ENCODE results near the gene LCN15. TPM values are rescaled to one million over a fixed set of nuclear protein-coding genes. Genes with fewer than 3 reads are reported as not detected.

Gene LCN15
- total and polyA plus RNA-seq, 10 of the 15 experiments (the other 5 are each of a cell fraction or from before 2014, with no cell fraction given) = 0.37 to 0.50 TPM; not detected in 8

DNA sequence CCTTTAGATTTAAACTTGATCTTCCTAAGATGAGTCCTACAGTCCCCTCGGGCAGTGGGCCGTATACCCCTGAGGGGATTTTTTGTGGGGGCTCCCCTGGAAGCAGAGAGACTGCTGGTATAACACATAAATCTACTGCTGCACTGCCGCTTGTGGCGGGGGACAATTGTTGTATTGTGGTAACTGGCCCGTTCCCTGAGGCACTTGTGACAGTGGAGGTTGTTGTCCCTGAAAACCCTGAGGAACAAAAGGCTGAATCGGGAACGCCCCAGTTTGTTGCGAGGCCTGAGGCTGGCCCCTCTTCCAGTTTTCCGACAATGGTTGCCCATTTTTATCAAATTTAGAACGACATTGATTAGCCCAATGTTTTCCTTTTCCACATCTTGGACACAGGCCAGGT is 22.1 kb upstream of the LCN15 start (continued):
- TF ChIP-seq E4F1 (IDR thresholded peaks at IDR 0.05; ENCODE audit: borderline replicate concordance, partially characterized antibody) (no peak), TARDBP (IDR thresholded peaks at IDR 0.05; ENCODE audit: borderline replicate concordance) (no peak), POU2F2 (IDR thresholded peaks at IDR 0.05; ENCODE audit: borderline replicate concordance, low read depth, low read length) (no peak), BCL11A (IDR thresholded peaks at IDR 0.05; ENCODE audit: low read depth, low read length) (no peak), EZH2 (IDR thresholded peaks at IDR 0.05; ENCODE audit: borderline replicate concordance, control insufficient read depth, low read depth, low read length) (no peak), ZSCAN29 (IDR thresholded peaks at IDR 0.05) (no peak), SMAD1 (IDR thresholded peaks at IDR 0.05; ENCODE audit: low read depth, partially characterized antibody) (no peak), SRF (IDR thresholded peaks at IDR 0.05; ENCODE audit: low read depth in 2 of 2, low read length in 2 of 2) (no peak), IRF4 (IDR thresholded peaks at IDR 0.05; ENCODE audit: low read depth, low read length) (no peak)
- TF ChIP-seq, protein P1, sequence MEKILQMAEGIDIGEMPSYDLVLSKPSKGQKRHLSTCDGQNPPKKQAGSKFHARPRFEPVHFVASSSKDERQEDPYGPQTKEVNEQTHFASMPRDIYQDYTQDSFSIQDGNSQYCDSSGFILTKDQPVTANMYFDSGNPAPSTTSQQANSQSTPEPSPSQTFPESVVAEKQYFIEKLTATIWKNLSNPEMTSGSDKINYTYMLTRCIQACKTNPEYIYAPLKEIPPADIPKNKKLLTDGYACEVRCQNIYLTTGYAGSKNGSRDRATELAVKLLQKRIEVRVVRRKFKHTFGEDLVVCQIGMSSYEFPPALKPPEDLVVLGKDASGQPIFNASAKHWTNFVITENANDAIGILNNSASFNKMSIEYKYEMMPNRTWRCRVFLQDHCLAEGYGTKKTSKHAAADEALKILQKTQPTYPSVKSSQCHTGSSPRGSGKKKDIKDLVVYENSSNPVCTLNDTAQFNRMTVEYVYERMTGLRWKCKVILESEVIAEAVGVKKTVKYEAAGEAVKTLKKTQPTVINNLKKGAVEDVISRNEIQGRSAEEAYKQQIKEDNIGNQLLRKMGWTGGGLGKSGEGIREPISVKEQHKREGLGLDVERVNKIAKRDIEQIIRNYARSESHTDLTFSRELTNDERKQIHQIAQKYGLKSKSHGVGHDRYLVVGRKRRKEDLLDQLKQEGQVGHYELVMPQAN (conservative IDR thresholded peaks at IDR 0.05) = no peak
- TF ChIP-seq, protein P2, sequence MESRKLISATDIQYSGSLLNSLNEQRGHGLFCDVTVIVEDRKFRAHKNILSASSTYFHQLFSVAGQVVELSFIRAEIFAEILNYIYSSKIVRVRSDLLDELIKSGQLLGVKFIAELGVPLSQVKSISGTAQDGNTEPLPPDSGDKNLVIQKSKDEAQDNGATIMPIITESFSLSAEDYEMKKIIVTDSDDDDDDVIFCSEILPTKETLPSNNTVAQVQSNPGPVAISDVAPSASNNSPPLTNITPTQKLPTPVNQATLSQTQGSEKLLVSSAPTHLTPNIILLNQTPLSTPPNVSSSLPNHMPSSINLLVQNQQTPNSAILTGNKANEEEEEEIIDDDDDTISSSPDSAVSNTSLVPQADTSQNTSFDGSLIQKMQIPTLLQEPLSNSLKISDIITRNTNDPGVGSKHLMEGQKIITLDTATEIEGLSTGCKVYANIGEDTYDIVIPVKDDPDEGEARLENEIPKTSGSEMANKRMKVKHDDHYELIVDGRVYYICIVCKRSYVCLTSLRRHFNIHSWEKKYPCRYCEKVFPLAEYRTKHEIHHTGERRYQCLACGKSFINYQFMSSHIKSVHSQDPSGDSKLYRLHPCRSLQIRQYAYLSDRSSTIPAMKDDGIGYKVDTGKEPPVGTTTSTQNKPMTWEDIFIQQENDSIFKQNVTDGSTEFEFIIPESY (IDR thresholded peaks at IDR 0.05) = no peak
- TF ChIP-seq, protein P3, sequence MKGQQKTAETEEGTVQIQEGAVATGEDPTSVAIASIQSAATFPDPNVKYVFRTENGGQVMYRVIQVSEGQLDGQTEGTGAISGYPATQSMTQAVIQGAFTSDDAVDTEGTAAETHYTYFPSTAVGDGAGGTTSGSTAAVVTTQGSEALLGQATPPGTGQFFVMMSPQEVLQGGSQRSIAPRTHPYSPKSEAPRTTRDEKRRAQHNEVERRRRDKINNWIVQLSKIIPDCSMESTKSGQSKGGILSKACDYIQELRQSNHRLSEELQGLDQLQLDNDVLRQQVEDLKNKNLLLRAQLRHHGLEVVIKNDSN (IDR thresholded peaks at IDR 0.05; ENCODE audit: borderline replicate concordance, extremely low read length, insufficient read depth, low read depth, low read length) = no peak
